HFFc6 (cell line): ENCODE data around the gene RBMS3. TPM values are rescaled to one million over a fixed set of nuclear protein-coding genes. Genes with fewer than 3 reads are reported as not detected.

Experiments
- DNase-seq: peaks from one replicate; pipeline ENCODE4 v3.0.0-alpha.2; 2018
- H3K27ac Mint-ChIP-seq: 2 replicates; pipeline ENCODE4 v1.8.0; 2020; ENCODE audit warnings: mild to moderate bottlenecking, mixed read lengths
- H3K27me3 Mint-ChIP-seq: 2 replicates; pipeline ENCODE4 v1.8.0; 2021; ENCODE audit warnings: mild to moderate bottlenecking, moderate library complexity, mixed read lengths; ENCODE audit not compliant: insufficient read depth
- H3K36me3 Mint-ChIP-seq: 2 replicates; pipeline ENCODE4 v1.8.0; 2021; ENCODE audit warnings: low read depth, mixed read lengths
- H3K4me1 Mint-ChIP-seq: 2 replicates; pipeline ENCODE4 v1.8.0; 2020; ENCODE audit warnings: low read depth, mixed read lengths
- H3K4me3 Mint-ChIP-seq: 2 replicates; pipeline ENCODE4 v1.8.0; 2020; ENCODE audit warnings: mild to moderate bottlenecking, moderate library complexity, mixed read lengths
- H3K9me3 Mint-ChIP-seq: 2 replicates; pipeline ENCODE4 v1.8.0; 2020; ENCODE audit warnings: mild to moderate bottlenecking, mixed read lengths
- CTCF ChIP-seq: fragments of 200-600 bp; sonication (generic); IDR thresholded peaks from 2 replicates; pipeline ENCODE4 v1.5.0; 2021; ENCODE audit warnings: antibody characterized with exemption, mild to moderate bottlenecking
- total RNA-seq, 6 experiments: library from RNA; stranded (reverse); fragmentation: NEBNext Ultra II Directional; extraction: Animal tissue kit (Norgen Biotek cat#: 25700); gene quantifications; 2 replicates in 1 of 6; 3 replicates in 5 of 6; pipeline ENCODE4 v1.2.3, GENCODE V29; 2021

Gene RBMS3
- total RNA-seq, 6 experiments from 2014 or later = 22.8 to 46.9 (median 39.4) TPM

DNA sequence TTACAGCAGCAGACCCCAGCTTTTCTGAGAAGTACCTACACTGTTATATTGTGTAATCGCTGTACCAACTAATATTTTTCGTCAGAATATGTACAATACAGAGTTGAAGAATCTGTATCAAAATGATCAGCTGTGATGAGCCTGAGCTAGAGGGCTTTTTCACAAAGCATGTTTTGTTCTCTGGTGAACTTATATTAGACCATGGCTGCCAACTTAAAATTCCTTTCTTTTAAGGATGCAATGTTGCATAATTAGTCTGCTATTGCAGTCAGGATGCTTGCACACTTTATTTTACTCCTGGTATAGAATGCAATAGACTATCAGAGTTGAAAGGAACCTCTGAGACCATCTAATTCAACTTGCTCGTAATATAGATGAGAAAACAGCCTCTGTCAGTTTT is 127.8 kb downstream of the RBMS3 start:
- H3K9me3 Mint-ChIP-seq = no peaks in the 10 kb centered on the region
- peaks cover 8% of the 10 kb centered on the region for H3K36me3 Mint-ChIP-seq
- no peaks in the 10 kb centered on the region; the same call in 1 of the 2 replicates for H3K27me3 Mint-ChIP-seq
- H3K4me3 Mint-ChIP-seq = no peak overlapping the region
- no peak overlapping the region for H3K27ac Mint-ChIP-seq
- DNase-seq = no peak
- H3K4me1 Mint-ChIP-seq = peaks cover 9% of the 10 kb centered on the region
- no peak for TF ChIP-seq CTCF

DNA sequence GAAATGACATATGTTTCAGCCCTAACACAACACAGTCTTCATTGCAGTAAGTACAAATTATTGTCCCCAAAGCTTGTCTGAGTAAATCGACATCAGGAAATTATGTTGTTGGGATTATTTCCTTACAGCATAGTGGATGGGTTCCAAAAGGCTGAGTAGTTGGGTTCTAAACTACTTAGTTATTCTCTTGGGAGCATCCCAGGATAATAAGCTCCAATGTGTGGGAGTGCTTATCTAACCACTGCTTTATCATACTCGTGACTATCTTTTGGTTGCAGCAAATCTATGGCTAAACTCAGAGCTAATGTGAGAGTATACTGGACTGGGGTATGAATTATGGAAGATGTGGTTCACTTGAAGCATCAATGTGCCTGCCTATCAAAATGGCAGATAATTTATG is 128.5 kb downstream of the RBMS3 start:
- H3K36me3 Mint-ChIP-seq = peaks cover 8% of the 10 kb centered on the region
- no peak overlapping the region for H3K4me3 Mint-ChIP-seq
- H3K4me1 Mint-ChIP-seq = peaks cover 16% of the 10 kb centered on the region
- TF ChIP-seq CTCF = no peak
- no peak for DNase-seq
- H3K27ac Mint-ChIP-seq = no peak overlapping the region
- no peaks in the 10 kb centered on the region; the same call in 1 of the 2 replicates for H3K27me3 Mint-ChIP-seq
- no peaks in the 10 kb centered on the region for H3K9me3 Mint-ChIP-seq

GRCh38 chr3:29410220-29410619 is 129.3 kb downstream of the RBMS3 start:
- no peak for DNase-seq
- no peak overlapping the region for H3K4me3 Mint-ChIP-seq
- peaks cover 24% of the 10 kb centered on the region for H3K4me1 Mint-ChIP-seq
- H3K27ac Mint-ChIP-seq = no peak overlapping the region
- TF ChIP-seq CTCF = no peak
- H3K9me3 Mint-ChIP-seq = no peaks in the 10 kb centered on the region
- H3K27me3 Mint-ChIP-seq = no peaks in the 10 kb centered on the region; the same call in 1 of the 2 replicates
- peaks cover 8% of the 10 kb centered on the region for H3K36me3 Mint-ChIP-seq

DNA sequence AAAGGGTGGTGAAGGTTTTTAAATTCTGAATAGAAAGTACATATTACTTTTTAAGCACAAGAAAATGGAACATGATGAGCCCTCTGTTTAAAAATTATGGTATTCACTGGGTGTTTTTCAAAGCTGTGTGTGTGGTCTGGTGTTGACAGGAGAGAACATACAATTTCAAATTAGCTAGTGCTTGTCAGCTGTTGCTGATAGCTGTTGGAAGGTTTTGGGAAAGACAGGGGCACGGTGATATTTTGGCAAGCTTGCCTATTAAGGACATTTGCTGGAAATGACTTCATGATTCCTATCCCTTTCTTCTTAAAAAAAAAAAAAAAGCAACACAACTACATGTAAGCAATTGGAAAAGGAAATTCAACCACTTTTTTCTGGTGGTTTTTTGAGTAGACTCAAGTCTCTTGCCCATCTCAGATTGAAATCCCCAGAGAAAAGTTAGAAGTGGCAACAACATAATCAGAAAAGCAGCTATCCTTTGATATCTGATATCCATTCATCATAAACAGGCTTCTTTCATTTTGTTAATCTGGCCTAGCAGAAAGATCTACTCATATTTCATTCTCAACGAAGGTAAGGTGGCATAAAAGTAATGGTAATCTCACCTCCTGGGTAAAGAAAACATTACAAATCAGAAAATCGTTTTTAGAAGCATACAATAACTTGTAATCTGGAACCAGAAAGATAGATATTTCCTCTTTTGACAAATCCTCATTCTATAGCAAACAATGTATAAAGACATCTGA is 130.0 kb downstream of the RBMS3 start:
- Mint-ChIP-seq H3K36me3 (peaks cover 8% of the 10 kb centered on the region), H3K4me3 (no peak overlapping the region), H3K27ac (no peak overlapping the region), H3K27me3 (no peaks in the 10 kb centered on the region; the same call in 1 of the 2 replicates), H3K4me1 (peaks cover 30% of the 10 kb centered on the region), H3K9me3 (no peaks in the 10 kb centered on the region)
- no peak for DNase-seq
- no peak for TF ChIP-seq CTCF

GRCh38 chr3:29412110-29412509 is 131.2 kb downstream of the RBMS3 start:
- Mint-ChIP-seq H3K36me3 (peaks cover 8% of the 10 kb centered on the region), H3K27me3 (no peaks in the 10 kb centered on the region; the same call in 1 of the 2 replicates), H3K4me3 (no peak overlapping the region), H3K27ac (no peak overlapping the region), H3K9me3 (no peaks in the 10 kb centered on the region), H3K4me1 (peaks cover 36% of the 10 kb centered on the region)
- no peak for TF ChIP-seq CTCF
- DNase-seq = no peak
